Middle frontal gyrus (tissue), 1 donor: ENCODE measurements around the gene EMC8.
"Not testable (repeated sequence)": the region's sequence is repeated elsewhere in the genome, so short reads cannot be mapped to it uniquely, and the experiment has no call there.

Source experiments
- DNase-seq: peaks from one replicate; pipeline ENCODE4 v3.0.0-alpha.2; 2015; ENCODE audit warnings: low spot score; ENCODE audit errors: extremely low spot score

The EMC8 gene

GRCh38 chr16:85835227-85835751, 35.9 kb upstream of the EMC8 start:
- DNase-seq = no peak

GRCh38 chr16:85834741-85835140, 35.4 kb upstream of the EMC8 start:
- DNase-seq = no peak

- DNase-seq = no peak
These were observed 34.0 kb upstream of the EMC8 start for GRCh38 chr16:85833219-85833920.

- DNase-seq = no peak
These were observed 33.4 kb upstream of the EMC8 start for GRCh38 chr16:85832570-85833218.

- no peak for DNase-seq
These were observed 31.5 kb upstream of the EMC8 start for GRCh38 chr16:85830821-85831220.

- no peak for DNase-seq
These were observed 30.6 kb upstream of the EMC8 start for GRCh38 chr16:85829751-85830445.

GRCh38 chr16:85829171-85829719, 29.9 kb upstream of the EMC8 start:
- no peak for DNase-seq

- DNase-seq = no peak
These were observed 28.8 kb upstream of the EMC8 start for GRCh38 chr16:85828166-85828565.

GRCh38 chr16:85826686-85827247, 27.4 kb upstream of the EMC8 start:
- no peak for DNase-seq

GRCh38 chr16:85825326-85825725, 26.0 kb upstream of the EMC8 start:
- DNase-seq = no peak

- no peak for DNase-seq
These were observed 25.1 kb upstream of the EMC8 start for GRCh38 chr16:85824161-85825135.

GRCh38 chr16:85823328-85823920, 24.1 kb upstream of the EMC8 start:
- no peak for DNase-seq

- DNase-seq = no peak
These were observed 22.8 kb upstream of the EMC8 start for GRCh38 chr16:85822145-85822544.

- peak; percentile 47 for DNase-seq
These were observed 22.2 kb upstream of the EMC8 start for GRCh38 chr16:85821390-85822135.

GRCh38 chr16:85820604-85821372, 21.4 kb upstream of the EMC8 start:
- DNase-seq = no peak

GRCh38 chr16:85819771-85820170, 20.4 kb upstream of the EMC8 start:
- no peak for DNase-seq

- no peak for DNase-seq
These were observed 19.9 kb upstream of the EMC8 start for GRCh38 chr16:85819245-85819644.

GRCh38 chr16:85817195-85817594, 17.9 kb upstream of the EMC8 start:
- DNase-seq = not testable (repeated sequence)

GRCh38 chr16:85816159-85816558, 16.8 kb upstream of the EMC8 start:
- no peak for DNase-seq
